Measurements from ENCODE around the gene PADI3. TPM values are rescaled to one million over a fixed set of nuclear protein-coding genes. Genes with fewer than 3 reads are reported as not detected.

The PADI3 gene
- total RNA-seq, 4 donors from 2014 or later, result not detected

- no peak for TF ChIP-seq POLR2A (IDR thresholded peaks at IDR 0.05)
- TF ChIP-seq CTCF (IDR thresholded peaks at IDR 0.05), result no peak
- peak in 2 of 3 donors; percentile 54 to 58 for DNase-seq
- H3K36me3 ChIP-seq, result no peaks in the 10 kb centered on the region
- H3K4me3 ChIP-seq, result no peak overlapping the region
- no peaks in the 10 kb centered on the region for H3K9me3 ChIP-seq
- peaks cover 0 to 7% (median 0%) of the 10 kb centered on the region in 4 donors for H3K4me1 ChIP-seq
- H3K27me3 ChIP-seq, result no peaks in the 10 kb centered on the region
- H3K27ac ChIP-seq, result no peak overlapping the region
Measured at GRCh38 chr1:17276568-17276967, 27.7 kb downstream of the PADI3 start.

GRCh38 chr1:17277511-17278159 is 28.7 kb downstream of the PADI3 start:
- DNase-seq, result peak in 1 of 3 donors; percentile 33
- no peak overlapping the region for H3K27ac ChIP-seq
- no peaks in the 10 kb centered on the region for H3K36me3 ChIP-seq
- H3K27me3 ChIP-seq, result no peaks in the 10 kb centered on the region
- TF ChIP-seq POLR2A (IDR thresholded peaks at IDR 0.05) (no peak), CTCF (IDR thresholded peaks at IDR 0.05) (no peak)
- no peak overlapping the region for H3K4me3 ChIP-seq
- no peaks in the 10 kb centered on the region for H3K4me1 ChIP-seq
- no peaks in the 10 kb centered on the region for H3K9me3 ChIP-seq

- H3K4me3 ChIP-seq, result no peak overlapping the region
- no peaks in the 10 kb centered on the region for H3K36me3 ChIP-seq
- H3K4me1 ChIP-seq, result no peaks in the 10 kb centered on the region
- H3K27me3 ChIP-seq, result no peaks in the 10 kb centered on the region
- TF ChIP-seq CTCF (IDR thresholded peaks at IDR 0.05) (no peak), POLR2A (IDR thresholded peaks at IDR 0.05) (no peak)
- DNase-seq, result peak in 1 of 3 donors; percentile 8
- H3K9me3 ChIP-seq, result no peaks in the 10 kb centered on the region
- no peak overlapping the region for H3K27ac ChIP-seq
Measured at GRCh38 chr1:17278996-17279830, 30.3 kb downstream of the PADI3 start.

- H3K27me3 ChIP-seq, result no peaks in the 10 kb centered on the region
- TF ChIP-seq POLR2A (IDR thresholded peaks at IDR 0.05) (no peak), CTCF (IDR thresholded peaks at IDR 0.05) (no peak)
- no peak overlapping the region for H3K4me3 ChIP-seq
- H3K4me1 ChIP-seq, result no peaks in the 10 kb centered on the region
- H3K36me3 ChIP-seq, result no peaks in the 10 kb centered on the region
- H3K9me3 ChIP-seq, result no peaks in the 10 kb centered on the region
- peak in 1 of 3 donors; percentile 35 for DNase-seq
- no peak overlapping the region for H3K27ac ChIP-seq
Measured at GRCh38 chr1:17280436-17280835, 31.5 kb downstream of the PADI3 start.

- no peaks in the 10 kb centered on the region for H3K36me3 ChIP-seq
- no peak overlapping the region for H3K4me3 ChIP-seq
- H3K9me3 ChIP-seq, result no peaks in the 10 kb centered on the region
- no peaks in the 10 kb centered on the region for H3K4me1 ChIP-seq
- H3K27ac ChIP-seq, result no peak overlapping the region
- no peaks in the 10 kb centered on the region for H3K27me3 ChIP-seq
- TF ChIP-seq CTCF (IDR thresholded peaks at IDR 0.05) (no peak), POLR2A (IDR thresholded peaks at IDR 0.05) (no peak)
- DNase-seq, result no peak
Measured at GRCh38 chr1:17280894-17281293, 32.0 kb downstream of the PADI3 start.

Measured in Peyer's patch (tissue), 4 donors.